GM12878 (cell line): ENCODE data around the gene FEM1B. TPM values are rescaled to one million over a fixed set of nuclear protein-coding genes. Genes with fewer than 3 reads are reported as not detected.

Source experiments
- ATAC-seq: fragments of 200-7000 bp; cut with Tn5 transposase; 3 replicates; pipeline ENCODE4 v1.9.1; 2020; ENCODE audit warnings: mild to moderate bottlenecking, moderate library complexity
- BruUV-seq: library from RNA; stranded (reverse); fragments of 400-500 nt; replicated peaks from 2 replicates; lab custom pipeline; 2021; lab: Mats Ljungman, UMichigan
- CTCF ChIA-PET: fragments of 300-600 bp; sonication (Branson Sonifier 250); formaldehyde crosslinking; extraction: SDS; loops from one replicate; lab custom pipeline; 2021; ENCODE audit warnings: inconsistent platforms; lab: Yijun Ruan, JAX
- POLR2A ChIA-PET: fragments of 350-600 bp; formaldehyde crosslinking; extraction: SDS; loops from one replicate; lab custom pipeline; 2021; ENCODE audit warnings: inconsistent platforms; lab: Charles Lee
- RAD21 ChIA-PET: fragments of 300-600 bp; sonication (Branson Sonifier 250); formaldehyde crosslinking; loops from one replicate; lab custom pipeline; 2023; ENCODE audit warnings: antibody characterized with exemption; ENCODE audit not compliant: unreplicated experiment; lab: Charles Lee
- SMC1A ChIA-PET: fragments of 300-600 bp; sonication (Branson Sonifier 250); formaldehyde crosslinking; loops from one replicate; lab custom pipeline; 2023; ENCODE audit not compliant: unreplicated experiment, uncharacterized antibody; lab: Charles Lee
- DNase-seq: peaks from one replicate; pipeline ENCODE4 v3.0.0-alpha.2; 2011; ENCODE audit warnings: low read depth, low spot score
- FAIRE-seq: peaks from 3 replicates; lab custom pipeline; 2011; peaks lifted over from hg19 to GRCh38; lab: Jason Lieb, UNC
- H2AFZ ChIP-seq: 2 replicates; pipeline ENCODE4 v1.6.0; 2011; ENCODE audit warnings: low read depth, low read length, control low read depth; ENCODE audit not compliant: control insufficient read depth
- H3K27ac ChIP-seq: 2 replicates; pipeline ENCODE4 v1.5.1; 2011; ENCODE audit warnings: control low read depth; ENCODE audit not compliant: control insufficient read depth, insufficient read depth
- H3K27me3 ChIP-seq, 2 experiments: replicated peaks in 1 of 2; 2 replicates each; pipeline versions ENCODE4 v1.6.0 to v1.6.1; 2011; ENCODE audit warnings: low read length in 1 of 2; ENCODE audit not compliant: control insufficient read depth in 2 of 2, insufficient read depth in 2 of 2
- H3K36me3 ChIP-seq, 2 experiments: 2 replicates each; pipeline ENCODE4 v1.5.1; 2011; ENCODE audit warnings: low read length in 1 of 2; ENCODE audit not compliant: control insufficient read depth in 2 of 2, insufficient read depth in 2 of 2
- H3K4me1 ChIP-seq: 2 replicates; pipeline ENCODE4 v1.6.1; 2011; ENCODE audit warnings: mild to moderate bottlenecking, low read length, moderate library complexity, mixed read lengths; ENCODE audit not compliant: control insufficient read depth, insufficient read depth
- H3K4me2 ChIP-seq: 2 replicates; pipeline ENCODE4 v1.6.0; 2011; ENCODE audit warnings: control low read depth; ENCODE audit not compliant: control insufficient read depth, insufficient read depth
- H3K4me3 ChIP-seq: fragments of 200-600 bp; sonication (generic); 2 replicates; pipeline ENCODE4 v1.5.1; 2016
- H3K79me2 ChIP-seq: 2 replicates; pipeline ENCODE4 v1.6.0; 2011; ENCODE audit warnings: low read length; ENCODE audit not compliant: control insufficient read depth, insufficient read depth
- H3K9ac ChIP-seq: 2 replicates; pipeline ENCODE4 v1.8.0; 2011; ENCODE audit warnings: low read length, control low read depth, mixed read lengths; ENCODE audit not compliant: control insufficient read depth, insufficient read depth
- H3K9me3 ChIP-seq: replicated peaks from 3 replicates; pipeline ENCODE4 v1.5.1; 2011; ENCODE audit warnings: mild to moderate bottlenecking, low read length; ENCODE audit not compliant: control insufficient read depth, insufficient read depth
- H4K20me1 ChIP-seq: 2 replicates; pipeline ENCODE4 v1.6.0; 2011; ENCODE audit not compliant: control insufficient read depth, insufficient read depth
- ASH2L ChIP-seq: fragments of 300-600, 200-600 bp; sonication (generic); IDR thresholded peaks from 2 replicates; pipeline ENCODE4 v1.6.1; 2017; ENCODE audit warnings: low read depth, mild to moderate bottlenecking, borderline replicate concordance
- IRF4 ChIP-seq: IDR thresholded peaks from 2 replicates; pipeline ENCODE4 v1.6.1; 2011; ENCODE audit warnings: low read depth, low read length
- MEF2A ChIP-seq: IDR thresholded peaks from 2 replicates; pipeline ENCODE4 v1.6.1; 2011; ENCODE audit warnings: low read depth, mild to moderate bottlenecking, low read length, moderate library complexity; ENCODE audit not compliant: insufficient read depth
- SMARCA5 ChIP-seq: fragments of 450-650 bp; IDR thresholded peaks from 2 replicates; pipeline ENCODE4 v1.6.1; 2017; ENCODE audit warnings: mild to moderate bottlenecking
- SREBF2 ChIP-seq: IDR thresholded peaks from 2 replicates; pipeline ENCODE4 v1.6.1; 2012; ENCODE audit warnings: mild to moderate bottlenecking, low read length
- STAT1 ChIP-seq: fragments of 450-650 bp; conservative IDR thresholded peaks from 2 replicates; pipeline ENCODE4 v1.6.1; 2014; ENCODE audit warnings: antibody characterized with exemption, mild to moderate bottlenecking
- WGBS: methylation state at CpG from one replicate; pipeline ENCODE4 v1.1.6; 2016; ENCODE audit warnings: low lambda C conversion rate; ENCODE audit not compliant: insufficient replicate concordance, insufficient coverage; ENCODE audit errors: missing lambda C conversion rate; 5-methylcytosine and 5-hydroxymethylcytosine counted together
- in situ Hi-C: fragments of 300-500 bp; cut with MboI; formaldehyde crosslinking; loops from 9 replicates; pipeline ENCODE4 v1.14.3; 2018; ENCODE audit warnings: mixed read lengths
- intact Hi-C: fragments of 100-400 bp; cut with micrococcal nuclease; formaldehyde crosslinking; loops from one replicate; pipeline ENCODE4 v1.14.2; 2022; ENCODE audit not compliant: unreplicated experiment
- polyA plus RNA-seq, 11 experiments: library from polyadenylated mRNA; depleted of rRNA in 4 of 11; unstranded in 6 of 11; stranded (reverse) in 5 of 11; fragments of >200 nt; fragmentation: Nextera tagmentation in 4 of 11; fragmentation: Illumina TruSeq in 1 of 11; extraction: Ambion mirVana in 4 of 11; extraction: Trizol in 1 of 11; gene quantifications; 1 replicate in 1 of 11; 2 replicates in 10 of 11; pipeline versions ENCODE4 v1.2.1 to v1.2.3, GENCODE V29; 2011 to 2016; ENCODE audit warnings: inconsistent platforms in 2 of 11, missing spikeins in 2 of 11, low read depth in 1 of 11
- total RNA-seq, 4 experiments: library from RNA; depleted of rRNA in 3 of 4; stranded (reverse); fragments of >200 nt in 3 of 4; fragmentation: Illumina TruSeq in 1 of 4; extraction: Trizol in 1 of 4; gene quantifications; 2 replicates each; pipeline versions ENCODE4 v1.2.1 to v1.2.3, GENCODE V29; 2013 to 2021
- TF ChIP-seq, protein P1 (sequence below): fragments of 450-650 bp; IDR thresholded peaks from 2 replicates; pipeline ENCODE4 v1.6.1; 2014; ENCODE audit warnings: mild to moderate bottlenecking
- TF ChIP-seq, protein P2 (sequence below): IDR thresholded peaks from 2 replicates; pipeline ENCODE4 v1.6.1; 2012; ENCODE audit warnings: low read depth, low read length, improper control_type of control experiment
- TF ChIP-seq, protein P3 (sequence below): fragments of 450-650 bp; IDR thresholded peaks from 2 replicates; pipeline ENCODE4 v1.6.1; 2018; ENCODE audit warnings: borderline replicate concordance, mild to moderate bottlenecking; ENCODE audit not compliant: partially characterized antibody
- TF ChIP-seq, protein P4 (sequence below): fragments of 450-650 bp; IDR thresholded peaks from 2 replicates; pipeline ENCODE4 v1.6.1; 2016; ENCODE audit warnings: mild to moderate bottlenecking
- TF ChIP-seq, protein P5 (sequence below): fragments of 450-650 bp; IDR thresholded peaks from 2 replicates; pipeline ENCODE4 v1.6.1; 2017; ENCODE audit warnings: mild to moderate bottlenecking, low read depth, inconsistent platforms; ENCODE audit not compliant: poor library complexity, severe bottlenecking
- TF ChIP-seq, protein P6 (sequence below): IDR thresholded peaks from 2 replicates; pipeline ENCODE4 v1.6.1; 2011; ENCODE audit warnings: borderline replicate concordance, low read depth, mild to moderate bottlenecking, moderate library complexity, mixed read lengths, low read length; ENCODE audit not compliant: insufficient read depth; ENCODE audit errors: extremely low read length

The FEM1B gene
- total and polyA plus RNA-seq, 10 of the 15 experiments (the other 5 are each of a cell fraction or from before 2014, with no cell fraction given) = 5.5 to 61.1 (median 18.2) TPM

DNA sequence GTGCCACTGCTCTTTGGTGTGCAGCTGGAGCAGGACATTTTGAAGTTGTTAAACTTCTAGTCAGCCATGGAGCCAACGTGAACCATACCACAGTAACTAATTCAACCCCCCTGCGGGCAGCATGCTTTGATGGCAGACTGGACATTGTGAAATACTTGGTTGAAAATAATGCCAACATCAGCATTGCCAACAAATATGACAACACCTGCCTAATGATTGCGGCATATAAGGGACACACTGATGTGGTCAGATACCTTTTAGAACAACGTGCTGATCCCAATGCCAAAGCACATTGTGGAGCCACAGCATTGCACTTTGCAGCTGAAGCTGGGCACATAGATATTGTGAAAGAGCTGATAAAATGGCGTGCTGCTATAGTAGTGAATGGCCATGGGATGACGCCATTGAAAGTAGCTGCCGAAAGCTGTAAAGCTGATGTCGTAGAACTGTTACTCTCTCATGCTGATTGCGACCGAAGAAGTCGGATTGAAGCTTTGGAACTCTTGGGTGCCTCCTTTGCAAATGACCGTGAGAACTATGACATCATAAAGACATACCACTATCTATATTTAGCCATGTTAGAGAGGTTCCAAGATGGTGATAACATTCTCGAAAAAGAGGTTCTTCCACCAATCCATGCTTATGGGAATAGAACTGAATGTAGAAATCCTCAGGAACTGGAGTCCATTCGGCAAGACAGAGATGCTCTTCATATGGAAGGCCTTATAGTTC is 12.2 kb downstream of the FEM1B start:
- no peak for ATAC-seq
- ChIA-PET POLR2A (no interaction called here), SMC1A (interaction anchor here (1.2 to 2.4 kb wide), 3 partner anchors 9 to 16 kb away, joined by 3 to 9 read pairs (median 7); no protein-coding TSS in a partner anchor), CTCF (interaction anchor here (0.6 to 2.9 kb wide), 5 partner anchors 8 to 17 kb away, joined by 3 to 14 read pairs (median 3); no protein-coding TSS in a partner anchor), RAD21 (no interaction called here)
- Histone ChIP-seq H2AFZ (no peak overlapping the region), H3K4me3 (no peak overlapping the region), H4K20me1 (no peaks in the 10 kb centered on the region), H3K79me2 (peaks cover 59% of the 10 kb centered on the region), H3K9me3 (peaks cover under 1% of the 10 kb centered on the region; the same call in 1 of the 3 replicates), H3K27me3 (no peaks in the 10 kb centered on the region), H3K27ac (no peak overlapping the region), H3K4me1 (no peaks in the 10 kb centered on the region), H3K9ac (no peak overlapping the region), H3K4me2 (no peak overlapping the region), H3K36me3 (peaks cover 15 to 25% of the 10 kb centered on the region in 2 experiments)
- WGBS = 92% methylated on average over 14 of the region's 14 CpGs
- intact Hi-C loops = no loop called here
- in situ Hi-C loops = no loop called here
- BruUV-seq = no TSS peak
- no peak for FAIRE-seq
- DNase-seq = no peak
- no peak for TF ChIP-seq ASH2L
- no peak for TF ChIP-seq SREBF2
- TF ChIP-seq, protein P1, sequence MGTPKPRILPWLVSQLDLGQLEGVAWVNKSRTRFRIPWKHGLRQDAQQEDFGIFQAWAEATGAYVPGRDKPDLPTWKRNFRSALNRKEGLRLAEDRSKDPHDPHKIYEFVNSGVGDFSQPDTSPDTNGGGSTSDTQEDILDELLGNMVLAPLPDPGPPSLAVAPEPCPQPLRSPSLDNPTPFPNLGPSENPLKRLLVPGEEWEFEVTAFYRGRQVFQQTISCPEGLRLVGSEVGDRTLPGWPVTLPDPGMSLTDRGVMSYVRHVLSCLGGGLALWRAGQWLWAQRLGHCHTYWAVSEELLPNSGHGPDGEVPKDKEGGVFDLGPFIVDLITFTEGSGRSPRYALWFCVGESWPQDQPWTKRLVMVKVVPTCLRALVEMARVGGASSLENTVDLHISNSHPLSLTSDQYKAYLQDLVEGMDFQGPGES = no peak
- TF ChIP-seq, protein P2, sequence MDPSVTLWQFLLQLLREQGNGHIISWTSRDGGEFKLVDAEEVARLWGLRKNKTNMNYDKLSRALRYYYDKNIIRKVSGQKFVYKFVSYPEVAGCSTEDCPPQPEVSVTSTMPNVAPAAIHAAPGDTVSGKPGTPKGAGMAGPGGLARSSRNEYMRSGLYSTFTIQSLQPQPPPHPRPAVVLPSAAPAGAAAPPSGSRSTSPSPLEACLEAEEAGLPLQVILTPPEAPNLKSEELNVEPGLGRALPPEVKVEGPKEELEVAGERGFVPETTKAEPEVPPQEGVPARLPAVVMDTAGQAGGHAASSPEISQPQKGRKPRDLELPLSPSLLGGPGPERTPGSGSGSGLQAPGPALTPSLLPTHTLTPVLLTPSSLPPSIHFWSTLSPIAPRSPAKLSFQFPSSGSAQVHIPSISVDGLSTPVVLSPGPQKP = no peak
- TF ChIP-seq, protein P3, sequence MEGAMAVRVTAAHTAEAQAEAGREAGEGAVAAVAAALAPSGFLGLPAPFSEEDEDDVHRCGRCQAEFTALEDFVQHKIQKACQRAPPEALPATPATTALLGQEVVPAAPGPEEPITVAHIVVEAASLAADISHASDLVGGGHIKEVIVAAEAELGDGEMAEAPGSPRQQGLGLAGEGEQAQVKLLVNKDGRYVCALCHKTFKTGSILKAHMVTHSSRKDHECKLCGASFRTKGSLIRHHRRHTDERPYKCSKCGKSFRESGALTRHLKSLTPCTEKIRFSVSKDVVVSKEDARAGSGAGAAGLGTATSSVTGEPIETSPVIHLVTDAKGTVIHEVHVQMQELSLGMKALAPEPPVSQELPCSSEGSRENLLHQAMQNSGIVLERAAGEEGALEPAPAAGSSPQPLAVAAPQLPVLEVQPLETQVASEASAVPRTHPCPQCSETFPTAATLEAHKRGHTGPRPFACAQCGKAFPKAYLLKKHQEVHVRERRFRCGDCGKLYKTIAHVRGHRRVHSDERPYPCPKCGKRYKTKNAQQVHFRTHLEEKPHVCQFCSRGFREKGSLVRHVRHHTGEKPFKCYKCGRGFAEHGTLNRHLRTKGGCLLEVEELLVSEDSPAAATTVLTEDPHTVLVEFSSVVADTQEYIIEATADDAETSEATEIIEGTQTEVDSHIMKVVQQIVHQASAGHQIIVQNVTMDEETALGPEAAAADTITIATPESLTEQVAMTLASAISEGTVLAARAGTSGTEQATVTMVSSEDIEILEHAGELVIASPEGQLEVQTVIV = no peak
- no peak for TF ChIP-seq STAT1
- TF ChIP-seq MEF2A = no peak
- TF ChIP-seq, protein P4, sequence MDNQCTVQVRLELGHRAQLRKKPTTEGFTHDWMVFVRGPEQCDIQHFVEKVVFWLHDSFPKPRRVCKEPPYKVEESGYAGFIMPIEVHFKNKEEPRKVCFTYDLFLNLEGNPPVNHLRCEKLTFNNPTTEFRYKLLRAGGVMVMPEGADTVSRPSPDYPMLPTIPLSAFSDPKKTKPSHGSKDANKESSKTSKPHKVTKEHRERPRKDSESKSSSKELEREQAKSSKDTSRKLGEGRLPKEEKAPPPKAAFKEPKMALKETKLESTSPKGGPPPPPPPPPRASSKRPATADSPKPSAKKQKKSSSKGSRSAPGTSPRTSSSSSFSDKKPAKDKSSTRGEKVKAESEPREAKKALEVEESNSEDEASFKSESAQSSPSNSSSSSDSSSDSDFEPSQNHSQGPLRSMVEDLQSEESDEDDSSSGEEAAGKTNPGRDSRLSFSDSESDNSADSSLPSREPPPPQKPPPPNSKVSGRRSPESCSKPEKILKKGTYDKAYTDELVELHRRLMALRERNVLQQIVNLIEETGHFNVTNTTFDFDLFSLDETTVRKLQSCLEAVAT = no peak
- TF ChIP-seq SMARCA5 = no peak
- TF ChIP-seq, protein P5, sequence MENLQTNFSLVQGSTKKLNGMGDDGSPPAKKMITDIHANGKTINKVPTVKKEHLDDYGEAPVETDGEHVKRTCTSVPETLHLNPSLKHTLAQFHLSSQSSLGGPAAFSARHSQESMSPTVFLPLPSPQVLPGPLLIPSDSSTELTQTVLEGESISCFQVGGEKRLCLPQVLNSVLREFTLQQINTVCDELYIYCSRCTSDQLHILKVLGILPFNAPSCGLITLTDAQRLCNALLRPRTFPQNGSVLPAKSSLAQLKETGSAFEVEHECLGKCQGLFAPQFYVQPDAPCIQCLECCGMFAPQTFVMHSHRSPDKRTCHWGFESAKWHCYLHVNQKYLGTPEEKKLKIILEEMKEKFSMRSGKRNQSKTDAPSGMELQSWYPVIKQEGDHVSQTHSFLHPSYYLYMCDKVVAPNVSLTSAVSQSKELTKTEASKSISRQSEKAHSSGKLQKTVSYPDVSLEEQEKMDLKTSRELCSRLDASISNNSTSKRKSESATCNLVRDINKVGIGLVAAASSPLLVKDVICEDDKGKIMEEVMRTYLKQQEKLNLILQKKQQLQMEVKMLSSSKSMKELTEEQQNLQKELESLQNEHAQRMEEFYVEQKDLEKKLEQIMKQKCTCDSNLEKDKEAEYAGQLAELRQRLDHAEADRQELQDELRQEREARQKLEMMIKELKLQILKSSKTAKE = no peak
- TF ChIP-seq, protein P6, sequence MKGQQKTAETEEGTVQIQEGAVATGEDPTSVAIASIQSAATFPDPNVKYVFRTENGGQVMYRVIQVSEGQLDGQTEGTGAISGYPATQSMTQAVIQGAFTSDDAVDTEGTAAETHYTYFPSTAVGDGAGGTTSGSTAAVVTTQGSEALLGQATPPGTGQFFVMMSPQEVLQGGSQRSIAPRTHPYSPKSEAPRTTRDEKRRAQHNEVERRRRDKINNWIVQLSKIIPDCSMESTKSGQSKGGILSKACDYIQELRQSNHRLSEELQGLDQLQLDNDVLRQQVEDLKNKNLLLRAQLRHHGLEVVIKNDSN = no peak
- no peak for TF ChIP-seq IRF4
